Measurements from ENCODE around the gene NEK2.
"Not testable (repeated sequence)": the region's sequence is repeated elsewhere in the genome, so short reads cannot be mapped to it uniquely, and the experiment has no call there.

Gene NEK2

DNA sequence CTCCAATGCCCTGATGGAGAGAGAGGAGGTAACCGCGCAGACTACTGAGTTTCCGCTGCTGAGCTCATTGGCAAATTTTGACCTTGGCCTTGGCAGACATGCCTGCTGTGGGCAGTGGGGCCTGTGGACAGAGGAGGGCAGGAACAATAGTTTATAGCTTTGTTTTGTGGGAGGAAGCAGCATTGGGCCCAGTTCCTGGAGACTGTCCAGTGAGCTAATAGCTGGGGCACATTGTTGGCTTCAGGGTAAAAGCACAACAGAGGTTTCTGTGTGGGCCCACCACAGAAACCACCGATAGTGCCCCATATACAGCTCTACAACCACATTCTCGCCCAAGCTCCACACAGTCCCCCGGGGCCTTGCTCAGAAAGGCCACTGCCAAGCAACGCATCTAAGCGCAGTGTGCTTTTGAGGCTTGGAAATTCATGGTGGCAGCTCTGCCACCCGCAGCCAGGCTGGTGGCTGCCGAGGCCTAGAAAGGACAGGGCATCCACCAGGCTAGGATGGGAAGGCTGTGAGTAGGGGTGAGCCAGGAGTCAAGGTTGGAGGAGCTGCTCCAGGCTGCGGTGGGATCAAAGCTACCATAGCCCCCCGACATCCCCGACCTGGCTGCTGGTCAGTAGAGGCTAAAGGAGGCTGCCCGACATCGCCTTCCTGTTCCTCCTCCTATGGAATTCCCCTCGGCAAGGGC lies 43.2 kb downstream of the NEK2 start:
- no peak for DNase-seq

DNA sequence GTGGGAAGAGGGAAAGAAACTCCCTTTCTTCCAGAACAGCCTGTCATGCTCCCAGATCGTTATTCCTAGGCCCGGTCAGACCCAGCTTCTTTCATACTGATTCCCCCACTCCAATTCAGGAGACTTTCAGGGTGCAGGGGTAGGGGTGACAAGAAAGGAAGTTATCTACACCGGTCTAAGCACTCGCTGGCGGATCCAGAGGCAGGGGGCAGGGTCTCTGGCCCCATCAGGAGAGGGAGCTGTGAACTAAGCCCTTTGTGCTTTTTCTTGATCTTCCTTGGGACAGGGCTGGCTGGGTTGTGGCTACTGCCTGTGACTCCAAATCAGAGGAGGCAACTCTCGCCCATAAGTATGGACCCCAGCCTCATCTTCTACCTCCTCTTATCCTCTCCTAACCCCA lies 44.3 kb downstream of the NEK2 start:
- no peak for DNase-seq

DNA sequence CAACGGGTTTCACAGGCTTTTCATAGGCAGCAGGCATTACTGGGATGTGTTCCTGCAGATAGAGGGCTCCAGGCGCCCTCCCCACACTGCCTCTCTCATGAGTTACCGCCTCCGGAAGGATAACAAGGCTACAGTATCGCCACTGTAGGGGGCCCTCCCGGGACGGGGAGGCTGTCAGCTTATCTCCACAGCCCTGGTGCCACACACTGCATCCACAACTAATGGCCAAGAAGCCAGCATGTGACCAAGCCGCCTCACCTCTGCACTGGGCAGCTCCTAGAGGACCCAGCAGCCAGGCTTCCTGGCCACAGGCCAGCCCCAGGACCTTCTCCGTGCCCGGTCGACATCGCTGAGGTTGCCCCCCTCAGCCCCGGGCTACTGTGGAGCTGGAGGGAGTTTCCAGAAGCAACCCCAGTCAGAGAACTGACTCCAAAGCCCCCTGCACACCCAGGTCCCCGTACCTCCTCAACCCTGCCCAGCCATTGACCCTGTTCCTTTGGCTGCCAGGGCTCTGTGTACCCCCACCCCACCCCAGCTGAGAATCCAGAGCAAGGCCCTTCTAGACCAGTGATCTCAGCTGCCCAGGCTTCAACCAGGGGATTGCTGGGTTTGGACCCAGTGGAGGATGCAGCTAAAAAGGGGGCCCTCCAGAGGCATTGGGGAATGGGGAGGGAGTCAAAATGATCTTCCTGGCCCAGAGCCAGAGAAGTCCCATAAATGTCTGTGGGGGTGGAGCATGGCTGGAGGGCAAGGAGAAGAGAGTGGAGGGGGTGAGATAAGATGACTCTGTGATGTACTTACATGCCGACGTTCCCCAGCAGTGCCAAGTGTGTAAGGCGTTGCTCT lies 45.0 kb downstream of the NEK2 start:
- DNase-seq: no peak

DNA sequence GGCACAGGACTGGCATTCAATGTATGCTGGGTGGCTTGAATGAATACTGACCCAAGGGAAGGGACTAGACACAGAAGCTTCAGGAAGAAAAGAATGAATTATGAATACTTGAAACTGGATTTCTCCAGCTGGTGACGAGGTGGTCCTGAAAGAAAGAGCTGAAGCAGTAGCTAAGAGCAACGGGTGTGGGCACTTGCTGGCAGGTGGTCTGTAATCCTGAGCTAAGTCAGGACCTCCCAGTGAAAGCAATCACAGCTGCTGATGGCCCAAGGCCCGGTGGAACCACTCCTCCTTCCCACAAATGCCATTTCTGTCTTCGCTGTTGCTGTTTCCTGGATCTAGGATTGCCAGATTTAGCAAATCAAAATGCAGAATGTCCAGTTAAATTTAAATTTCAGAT lies 47.0 kb downstream of the NEK2 start:
- no peak for DNase-seq

DNA sequence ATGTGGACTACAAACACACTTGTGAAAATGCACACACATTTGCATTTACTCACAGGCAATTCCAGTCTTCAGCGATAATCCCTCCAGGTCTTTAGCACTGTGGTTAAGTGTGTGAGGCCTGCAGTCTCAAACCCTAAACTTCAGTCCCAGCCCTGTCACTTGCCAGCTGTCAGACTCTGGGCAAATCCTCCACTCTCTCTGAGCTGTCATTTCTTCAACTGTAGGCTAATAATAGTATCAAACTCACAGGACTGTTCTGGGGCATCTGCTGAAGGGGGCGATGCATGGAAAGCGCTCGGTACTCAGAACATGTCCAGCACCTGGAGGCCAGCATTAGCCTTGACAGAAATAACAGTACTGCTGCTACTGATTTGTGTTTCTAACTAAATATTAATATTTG lies 48.2 kb downstream of the NEK2 start:
- DNase-seq: no peak

DNA sequence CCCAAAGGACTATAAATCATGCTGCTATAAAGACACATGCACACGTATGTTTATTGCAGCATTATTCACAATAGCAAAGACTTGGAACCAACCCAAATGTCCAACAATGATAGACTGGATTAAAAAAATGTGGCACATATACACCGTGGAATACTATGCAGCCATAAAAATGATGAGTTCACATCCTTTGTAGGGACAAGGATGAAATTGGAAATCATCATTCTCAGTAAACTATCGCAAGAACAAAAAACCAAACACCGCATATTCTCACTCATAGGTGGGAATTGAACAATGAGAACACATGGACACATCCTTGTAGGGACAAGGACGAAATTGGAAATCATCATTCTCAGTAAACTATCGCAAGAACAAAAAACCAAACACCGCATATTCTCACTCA lies 49.6 kb downstream of the NEK2 start:
- DNase-seq: not testable (repeated sequence)

DNA sequence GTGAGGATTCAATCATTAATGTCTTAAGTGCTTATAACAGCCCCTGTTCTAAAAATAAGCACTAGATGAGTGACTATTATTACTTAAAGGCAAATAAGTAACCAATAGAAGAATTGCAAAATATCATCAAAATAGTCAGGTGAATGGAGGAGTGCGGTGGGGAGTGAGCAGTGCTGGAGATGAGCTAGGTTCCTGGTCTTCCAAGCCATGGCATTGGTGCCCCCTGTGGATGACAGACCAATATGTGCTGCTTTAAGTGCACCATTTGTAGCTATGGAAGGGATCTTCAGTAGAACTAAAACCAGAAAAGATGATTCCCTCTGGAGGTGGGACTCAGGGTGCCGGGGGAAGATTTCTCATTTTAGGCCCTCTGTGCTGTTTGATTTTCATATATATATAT lies 50.4 kb downstream of the NEK2 start:
- DNase-seq: no peak

DNA sequence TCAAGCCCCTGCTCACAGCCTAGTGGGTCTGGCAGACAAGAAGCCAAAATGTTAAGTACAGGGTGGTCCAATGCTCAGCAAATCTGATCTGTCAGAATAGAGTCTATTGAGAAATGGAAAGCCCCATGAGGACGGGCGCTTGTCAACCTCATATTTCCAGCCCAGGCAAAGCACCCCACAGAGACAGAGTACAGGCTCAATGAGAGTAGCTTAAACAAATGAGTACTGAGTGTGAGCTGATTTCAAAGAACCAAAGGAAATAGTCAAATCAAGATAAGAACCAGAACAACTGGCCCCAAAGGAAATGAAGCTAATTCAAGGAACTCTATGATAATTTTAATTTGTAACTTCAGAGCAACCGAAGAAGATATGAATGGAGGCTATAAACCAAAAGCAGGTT lies 51.9 kb downstream of the NEK2 start:
- DNase-seq: no peak

DNA sequence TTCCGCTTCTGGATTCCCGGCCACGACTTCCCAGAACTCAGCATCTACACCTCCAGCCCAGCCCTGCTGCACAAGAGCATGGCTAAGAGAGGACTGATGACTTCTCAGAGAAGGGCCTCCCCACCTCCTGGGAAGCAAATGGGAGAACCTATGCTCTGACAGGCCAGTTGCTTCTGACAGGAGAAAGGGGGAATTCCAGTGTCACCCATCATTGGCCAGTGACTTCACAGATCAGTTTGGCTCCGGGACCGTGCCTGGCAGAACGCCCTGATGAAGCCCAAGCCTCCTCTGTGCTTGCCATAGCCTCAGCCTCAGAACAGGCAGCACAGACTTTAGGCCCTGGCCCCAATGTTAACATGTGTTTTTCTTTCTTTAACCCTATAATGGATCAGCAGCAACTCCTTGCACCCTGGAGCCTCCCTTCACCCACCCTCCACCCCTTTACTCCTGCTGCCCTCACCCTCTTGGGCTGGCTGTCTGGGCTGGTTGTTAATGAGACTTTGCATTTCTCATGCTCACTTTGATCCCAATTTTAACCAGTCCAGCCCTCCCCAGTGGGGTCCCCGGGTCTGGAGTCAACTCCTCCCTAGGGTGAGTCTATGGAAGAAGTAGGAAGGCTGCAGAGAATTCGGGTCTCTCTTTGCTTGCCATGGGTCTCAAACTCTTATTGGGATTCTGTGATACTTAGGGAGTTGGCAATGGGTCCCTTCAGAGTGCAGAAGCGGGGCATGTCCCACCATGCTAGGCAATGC lies 53.8 kb downstream of the NEK2 start:
- DNase-seq: no peak

DNA sequence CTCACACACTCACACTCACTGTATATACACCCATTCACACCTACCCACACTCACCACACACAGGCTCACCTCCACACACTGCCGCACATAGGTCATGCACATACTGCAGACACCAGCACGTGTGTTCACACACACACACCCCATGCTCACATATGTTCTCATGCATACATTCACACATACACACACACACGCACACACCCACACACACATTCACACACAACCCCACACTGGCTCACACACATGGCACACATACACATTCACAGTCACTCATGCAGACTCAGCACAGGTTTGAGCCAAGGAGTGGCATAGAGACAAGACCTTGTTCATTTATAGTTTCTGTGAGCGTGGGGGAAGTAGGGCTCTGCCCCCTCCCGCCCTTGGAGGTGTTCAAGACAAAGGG lies 55.3 kb downstream of the NEK2 start:
- DNase-seq: no peak

DNA sequence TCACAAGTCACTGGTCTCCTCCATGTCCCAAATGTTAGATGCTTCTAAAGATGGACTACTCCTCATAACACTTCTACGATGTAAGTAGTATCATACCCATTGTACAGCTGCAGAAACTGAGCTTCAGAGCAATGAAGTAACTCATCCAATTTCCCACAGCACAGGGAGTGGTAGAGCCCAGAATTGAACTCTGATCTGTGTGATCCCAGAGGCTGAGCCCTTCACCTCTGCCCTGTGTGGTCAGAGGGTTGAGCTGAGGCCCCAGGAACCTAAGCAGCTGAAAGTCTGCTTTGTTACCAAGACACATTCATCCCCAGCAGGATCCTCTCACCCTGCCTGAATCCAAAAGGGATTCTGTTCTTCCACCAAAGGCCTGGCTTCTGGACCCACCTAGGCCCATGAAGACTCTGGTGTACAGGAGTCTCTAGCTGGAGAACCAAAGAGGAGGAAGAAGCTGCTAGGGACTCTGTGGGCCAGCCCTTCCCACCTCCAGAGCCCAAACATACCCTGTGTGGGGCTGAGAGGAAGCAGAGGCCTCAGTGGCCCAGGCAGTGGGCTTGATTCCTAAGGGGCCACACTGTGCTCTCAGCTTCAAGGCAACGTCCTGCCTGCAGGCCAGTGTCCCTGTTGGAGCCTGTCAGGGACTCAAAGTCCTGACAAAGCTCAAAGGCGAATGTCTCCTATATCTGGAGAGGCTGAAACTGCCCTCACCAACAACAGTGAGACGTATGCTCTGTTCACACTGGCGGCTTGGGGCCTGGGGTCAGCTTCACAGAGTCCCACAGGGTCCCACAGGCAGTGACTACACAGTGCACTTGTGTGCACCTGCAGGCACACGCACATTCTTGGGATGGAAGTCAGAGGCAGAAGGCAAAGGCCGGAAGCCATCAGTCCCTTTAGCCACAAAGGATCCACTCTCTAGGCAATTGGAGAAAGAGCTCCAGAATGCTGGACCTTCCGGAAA lies 56.1 kb downstream of the NEK2 start:
- DNase-seq: no peak

DNA sequence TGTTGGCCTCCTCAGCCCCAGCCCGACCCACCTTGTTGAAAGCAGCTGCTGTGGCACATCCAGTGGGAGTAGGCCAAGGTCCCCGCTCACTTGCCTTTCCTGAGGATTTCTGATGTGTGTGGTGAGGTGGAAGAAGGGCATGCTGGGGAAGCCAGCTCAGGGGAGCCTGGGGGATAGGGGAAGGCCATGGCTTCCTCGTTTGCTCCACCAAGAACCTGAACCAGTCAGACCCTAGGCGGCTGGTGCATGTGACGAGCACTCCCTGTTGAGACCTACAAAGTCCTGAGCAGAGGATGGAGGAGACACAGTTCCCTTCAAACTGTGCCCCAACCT lies 58.5 kb downstream of the NEK2 start:
- no peak for DNase-seq

DNA sequence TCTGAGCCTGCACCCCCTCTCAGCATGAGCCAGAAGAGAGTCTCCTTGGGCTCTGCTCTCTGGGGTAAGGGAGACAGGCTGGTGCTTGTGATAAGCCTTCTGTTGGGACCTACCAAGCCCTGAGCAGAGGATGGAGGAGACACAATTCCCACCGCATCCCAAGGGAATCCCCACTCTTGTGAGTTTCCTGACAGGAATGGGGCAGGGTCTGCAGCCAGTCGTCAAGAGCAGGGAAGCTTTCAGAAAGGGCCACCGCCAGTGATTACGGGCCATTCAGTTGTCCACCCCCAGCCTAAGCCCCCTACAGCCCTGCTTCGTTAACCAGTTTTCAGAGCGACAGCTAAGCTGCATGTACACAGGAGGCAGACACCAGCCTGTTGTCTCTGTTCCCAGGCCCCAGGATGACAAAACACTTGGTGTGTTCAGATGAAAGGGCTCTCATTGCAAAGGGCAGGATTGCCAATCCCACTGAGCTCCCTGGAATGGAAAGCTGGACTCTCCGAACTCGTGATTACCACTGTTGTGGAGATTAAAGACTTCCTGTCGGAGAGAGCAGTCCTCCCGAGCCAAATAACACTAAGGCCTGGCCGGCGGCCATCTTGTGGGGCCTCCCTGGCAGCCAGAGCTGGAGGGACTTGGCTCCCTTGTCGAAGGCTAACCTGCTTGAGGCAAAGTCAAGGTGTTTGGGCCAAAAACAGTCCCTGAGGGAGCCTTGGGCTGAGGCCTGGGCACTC lies 59.0 kb downstream of the NEK2 start:
- no peak for DNase-seq

DNA sequence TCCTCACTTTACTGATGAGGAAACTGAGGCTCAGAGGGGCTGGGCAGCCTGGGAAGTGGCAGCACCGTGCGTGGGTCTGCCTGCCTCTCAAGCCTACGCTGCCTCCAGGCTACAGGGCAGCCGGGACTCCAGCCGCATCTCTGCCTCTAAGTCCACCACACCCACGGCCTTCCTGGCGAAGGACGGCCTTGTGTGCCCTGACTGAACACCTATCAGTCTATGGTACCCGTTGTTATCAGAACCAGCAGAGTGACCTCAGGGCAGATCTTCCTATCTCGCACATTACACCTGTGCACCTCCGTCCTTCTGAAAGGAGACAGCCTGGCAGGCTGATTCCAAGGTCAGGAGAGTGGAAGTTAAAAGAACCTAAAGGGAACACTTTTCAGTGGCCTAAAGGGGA lies 60.8 kb downstream of the NEK2 start:
- no peak for DNase-seq

DNA sequence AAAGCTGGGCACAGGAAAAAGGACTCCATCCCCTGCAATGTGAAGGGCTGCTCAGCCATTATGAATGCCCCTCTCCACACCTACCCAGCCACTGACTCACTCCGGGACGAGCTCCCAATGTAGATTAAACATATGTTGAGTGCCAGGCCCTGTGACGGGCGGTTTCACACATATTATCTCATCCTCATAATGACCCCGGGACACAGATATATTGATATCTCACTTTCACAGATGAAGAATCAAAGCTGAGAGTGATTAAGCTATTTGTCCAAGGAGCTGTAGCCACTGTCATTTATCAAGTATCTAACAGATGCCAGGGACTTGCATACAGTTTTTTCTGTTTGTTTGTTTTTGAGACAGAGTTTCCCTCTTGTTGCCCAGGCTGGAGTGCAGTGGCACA lies 61.5 kb downstream of the NEK2 start:
- DNase-seq: no peak

DNA sequence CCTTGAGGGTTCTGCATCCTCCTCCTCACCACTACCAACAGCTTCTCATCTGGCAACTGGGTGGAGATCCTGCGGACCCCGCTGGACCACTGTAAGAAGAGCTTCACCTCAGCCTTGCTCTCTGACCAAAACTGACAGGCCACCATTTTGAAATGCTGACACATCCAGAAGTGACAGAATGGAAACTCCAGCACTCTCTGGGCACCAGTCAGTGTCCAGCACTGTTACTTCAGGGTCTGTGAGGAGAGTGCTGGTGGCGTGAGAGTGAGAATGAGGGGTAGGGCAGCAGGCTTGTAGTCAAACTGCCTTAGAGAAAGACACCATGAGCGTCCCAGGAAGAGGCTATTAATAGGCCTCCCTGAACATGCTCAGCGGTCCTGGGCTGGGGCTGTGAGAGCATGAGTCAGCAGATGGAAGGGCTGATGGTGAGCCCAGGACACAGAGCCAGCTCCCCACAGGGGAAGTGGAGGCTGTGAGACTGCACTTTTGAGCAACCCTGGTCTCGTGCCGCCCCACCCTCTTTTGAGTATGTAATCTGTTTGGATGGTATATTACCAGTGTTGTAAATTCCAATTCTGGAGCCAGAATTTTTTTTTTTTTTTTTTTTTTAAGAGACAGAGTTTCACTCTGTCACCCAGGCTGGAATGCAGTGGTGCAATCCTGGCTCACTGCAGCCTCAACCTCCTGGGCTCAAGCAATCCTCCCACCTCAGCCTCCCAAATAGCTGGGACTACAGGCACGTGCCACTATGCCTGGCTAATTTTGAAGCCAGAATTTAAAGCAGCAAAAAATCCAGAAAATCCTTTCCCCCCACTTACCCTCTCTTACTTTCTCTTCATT lies 62.1 kb downstream of the NEK2 start:
- no peak for DNase-seq

DNA sequence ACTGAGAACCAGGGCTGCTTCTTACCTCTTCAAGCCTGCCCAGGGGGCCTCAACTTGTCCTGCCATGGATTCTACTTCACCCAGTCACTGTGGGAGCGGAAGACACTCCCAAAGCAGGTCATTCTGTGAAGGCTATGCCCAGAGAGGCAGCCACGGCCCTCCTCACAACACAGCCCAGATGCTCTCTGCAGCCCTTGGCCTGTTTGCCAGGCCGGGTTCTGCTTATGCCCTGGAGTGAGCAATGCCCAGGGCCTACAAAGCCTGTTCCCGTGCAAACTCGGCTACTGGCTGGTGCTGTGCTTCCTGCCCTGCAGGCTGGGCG lies 62.7 kb downstream of the NEK2 start:
- no peak for DNase-seq

All from NCI-H510A treated with DMSO at 0.1 percent for 48 hours (cell line).